Panc1 (cell line): ENCODE measurements around the gene HERC4.

ENCODE experiments used
- CTCF ChIP-seq: fragments of 450-650 bp; IDR thresholded peaks from 2 replicates; pipeline ENCODE4 v1.5.1; 2017; ENCODE audit warnings: mild to moderate bottlenecking
- POLR2AphosphoS5 ChIP-seq: IDR thresholded peaks from 2 replicates; pipeline ENCODE4 v1.6.1; 2012; ENCODE audit warnings: mild to moderate bottlenecking, low read depth, low read length, moderate library complexity
- SIN3A ChIP-seq: IDR thresholded peaks from 2 replicates; pipeline ENCODE4 v1.6.1; 2012; ENCODE audit warnings: low read depth, mild to moderate bottlenecking, low read length, moderate library complexity, borderline replicate concordance; ENCODE audit not compliant: insufficient read depth
- TCF7L2 ChIP-seq: IDR thresholded peaks from 2 replicates; pipeline ENCODE4 v1.6.1; 2011; ENCODE audit warnings: mild to moderate bottlenecking, low read depth, low read length, inconsistent platforms
- TF ChIP-seq, protein P1 (sequence below), 2 experiments: IDR thresholded peaks; 2 replicates each; pipeline ENCODE4 v1.6.1; 2011 to 2012; ENCODE audit warnings: low read depth in 2 of 2, control low read depth in 1 of 2, low read length in 1 of 2, mild to moderate bottlenecking in 1 of 2, moderate library complexity in 1 of 2; ENCODE audit not compliant: insufficient read depth in 1 of 2

DNA sequence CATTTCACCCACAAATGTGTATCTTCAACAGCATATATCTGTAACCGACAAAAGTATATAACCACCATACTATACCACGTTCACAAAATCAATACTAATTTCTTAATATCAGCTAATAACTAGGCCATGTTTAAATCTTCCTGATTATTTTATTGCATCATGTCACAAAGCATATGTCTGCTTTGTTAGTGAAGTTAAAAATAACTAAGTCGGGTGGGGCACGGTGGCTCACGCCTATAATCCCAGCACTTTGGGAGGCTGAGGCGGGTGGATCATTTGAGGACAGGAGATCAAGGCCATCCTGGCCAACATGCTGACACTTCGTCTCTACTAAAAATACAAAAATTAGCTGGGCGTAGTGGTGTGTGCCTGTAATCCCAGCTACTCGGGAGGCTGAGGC is 47.7 kb downstream of the HERC4 start:
- TF ChIP-seq CTCF (no peak), POLR2AphosphoS5 (no peak), SIN3A (no peak), TCF7L2 (no peak)
- TF ChIP-seq, protein P1, sequence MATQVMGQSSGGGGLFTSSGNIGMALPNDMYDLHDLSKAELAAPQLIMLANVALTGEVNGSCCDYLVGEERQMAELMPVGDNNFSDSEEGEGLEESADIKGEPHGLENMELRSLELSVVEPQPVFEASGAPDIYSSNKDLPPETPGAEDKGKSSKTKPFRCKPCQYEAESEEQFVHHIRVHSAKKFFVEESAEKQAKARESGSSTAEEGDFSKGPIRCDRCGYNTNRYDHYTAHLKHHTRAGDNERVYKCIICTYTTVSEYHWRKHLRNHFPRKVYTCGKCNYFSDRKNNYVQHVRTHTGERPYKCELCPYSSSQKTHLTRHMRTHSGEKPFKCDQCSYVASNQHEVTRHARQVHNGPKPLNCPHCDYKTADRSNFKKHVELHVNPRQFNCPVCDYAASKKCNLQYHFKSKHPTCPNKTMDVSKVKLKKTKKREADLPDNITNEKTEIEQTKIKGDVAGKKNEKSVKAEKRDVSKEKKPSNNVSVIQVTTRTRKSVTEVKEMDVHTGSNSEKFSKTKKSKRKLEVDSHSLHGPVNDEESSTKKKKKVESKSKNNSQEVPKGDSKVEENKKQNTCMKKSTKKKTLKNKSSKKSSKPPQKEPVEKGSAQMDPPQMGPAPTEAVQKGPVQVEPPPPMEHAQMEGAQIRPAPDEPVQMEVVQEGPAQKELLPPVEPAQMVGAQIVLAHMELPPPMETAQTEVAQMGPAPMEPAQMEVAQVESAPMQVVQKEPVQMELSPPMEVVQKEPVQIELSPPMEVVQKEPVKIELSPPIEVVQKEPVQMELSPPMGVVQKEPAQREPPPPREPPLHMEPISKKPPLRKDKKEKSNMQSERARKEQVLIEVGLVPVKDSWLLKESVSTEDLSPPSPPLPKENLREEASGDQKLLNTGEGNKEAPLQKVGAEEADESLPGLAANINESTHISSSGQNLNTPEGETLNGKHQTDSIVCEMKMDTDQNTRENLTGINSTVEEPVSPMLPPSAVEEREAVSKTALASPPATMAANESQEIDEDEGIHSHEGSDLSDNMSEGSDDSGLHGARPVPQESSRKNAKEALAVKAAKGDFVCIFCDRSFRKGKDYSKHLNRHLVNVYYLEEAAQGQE (IDR thresholded peaks at IDR 0.05; ENCODE audit: insufficient read depth in 1 of 2, low read depth in 2 of 2, low read length in 1 of 2): no peak
